Lower leg skin (tissue), 4 donors: ENCODE measurements around the gene OST4. TPM values are rescaled to one million over a fixed set of nuclear protein-coding genes. Genes with fewer than 3 reads are reported as not detected.
A peak's percentile ranks its signal among the peaks of the same experiment; 100 is the strongest.
"Not testable (repeated sequence)": the region's sequence is repeated elsewhere in the genome, so short reads cannot be mapped to it uniquely, and the experiment has no call there.

Experiments
- DNase-seq, 2 donors: peaks; one replicate each; pipeline ENCODE4 v3.0.0-alpha.2; 2019; ENCODE audit warnings: low spot score in 2 of 2
- H3K4me3 ChIP-seq: fragments of 200-600 bp; sonication (generic); 2 replicates; pipeline ENCODE4 v1.5.1; 2017; ENCODE audit warnings: mild to moderate bottlenecking, low read depth; ENCODE audit not compliant: poor library complexity, severe bottlenecking
- POLR2A ChIP-seq, 2 donors: fragments of 450-650 bp; IDR thresholded peaks; one replicate each; pipeline ENCODE4 v1.6.1; 2016 to 2017; ENCODE audit warnings: antibody characterized with exemption in 2 of 2, mild to moderate bottlenecking in 1 of 2, moderate library complexity in 1 of 2
- WGBS, 2 donors: methylation state at CpG; one replicate each; pipeline ENCODE4 v1.1.5; 2018; 5-methylcytosine and 5-hydroxymethylcytosine counted together
- intact Hi-C: fragments of 100-400 bp; cut with DNase I; formaldehyde crosslinking; loops from one replicate; pipeline ENCODE4 v1.15.0; 2023; ENCODE audit warnings: low total_unique reads
- total RNA-seq, 4 donors: library from RNA; depleted of rRNA; stranded (reverse); fragments of >200 nt; gene quantifications; one replicate each; pipeline ENCODE4 v1.1.0, GENCODE V29; 2016
- TF ChIP-seq, protein P1 (sequence below), 3 donors: fragments of 450-650 bp; IDR thresholded peaks; one replicate each; pipeline ENCODE4 v1.5.1; 2016; ENCODE audit warnings: antibody characterized with exemption in 3 of 3, mild to moderate bottlenecking in 3 of 3, moderate library complexity in 2 of 3

OST4 gene
- 100 to 1,000 TPM; 144 to 236 (median 195) TPM for total RNA-seq

DNA sequence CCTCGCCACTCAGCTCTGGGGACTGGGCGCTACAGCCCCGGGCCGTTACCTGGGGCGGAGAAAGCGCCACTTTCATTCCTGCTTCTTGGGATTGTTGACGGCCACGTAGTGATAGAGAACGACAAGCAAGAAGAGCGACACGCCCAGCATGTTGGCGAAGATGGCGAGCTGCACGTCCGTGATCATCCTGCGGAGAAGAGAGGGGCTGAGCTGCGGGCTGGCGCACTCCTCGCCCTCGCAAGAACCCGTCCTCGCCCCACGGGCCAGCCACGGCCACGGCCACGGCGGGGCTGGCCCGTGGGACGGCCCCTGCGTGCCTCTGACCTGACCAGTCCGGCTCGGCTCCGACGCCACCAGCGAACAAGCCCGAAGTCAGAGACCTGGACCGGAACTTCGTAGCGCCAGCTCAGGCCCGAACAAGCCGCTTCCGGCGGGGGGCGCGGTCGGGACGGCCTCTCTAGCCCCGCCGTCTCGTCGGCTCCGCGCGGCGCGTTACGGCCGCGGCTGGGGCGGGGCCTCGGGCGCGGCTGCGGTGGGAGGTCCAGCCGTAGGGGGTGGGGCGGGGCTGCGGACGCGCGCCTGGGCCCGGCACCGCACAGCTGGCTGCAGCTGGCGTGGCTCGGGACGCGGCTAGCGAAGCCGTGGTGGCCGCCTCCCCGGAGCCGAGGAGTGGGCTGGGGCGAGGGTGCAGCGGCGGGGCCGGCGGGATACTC lies at the start of gene OST4:
Gene OST4, minus strand, starts transcription at position 378 of the 713 bp plus-strand sequence.
- intact Hi-C loops = no loop called here
- peak within 1 kb of the TSS; percentile 78 for H3K4me3 ChIP-seq
- TF ChIP-seq, protein P1, sequence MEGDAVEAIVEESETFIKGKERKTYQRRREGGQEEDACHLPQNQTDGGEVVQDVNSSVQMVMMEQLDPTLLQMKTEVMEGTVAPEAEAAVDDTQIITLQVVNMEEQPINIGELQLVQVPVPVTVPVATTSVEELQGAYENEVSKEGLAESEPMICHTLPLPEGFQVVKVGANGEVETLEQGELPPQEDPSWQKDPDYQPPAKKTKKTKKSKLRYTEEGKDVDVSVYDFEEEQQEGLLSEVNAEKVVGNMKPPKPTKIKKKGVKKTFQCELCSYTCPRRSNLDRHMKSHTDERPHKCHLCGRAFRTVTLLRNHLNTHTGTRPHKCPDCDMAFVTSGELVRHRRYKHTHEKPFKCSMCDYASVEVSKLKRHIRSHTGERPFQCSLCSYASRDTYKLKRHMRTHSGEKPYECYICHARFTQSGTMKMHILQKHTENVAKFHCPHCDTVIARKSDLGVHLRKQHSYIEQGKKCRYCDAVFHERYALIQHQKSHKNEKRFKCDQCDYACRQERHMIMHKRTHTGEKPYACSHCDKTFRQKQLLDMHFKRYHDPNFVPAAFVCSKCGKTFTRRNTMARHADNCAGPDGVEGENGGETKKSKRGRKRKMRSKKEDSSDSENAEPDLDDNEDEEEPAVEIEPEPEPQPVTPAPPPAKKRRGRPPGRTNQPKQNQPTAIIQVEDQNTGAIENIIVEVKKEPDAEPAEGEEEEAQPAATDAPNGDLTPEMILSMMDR (IDR thresholded peaks at IDR 0.05) = no peak
- TF ChIP-seq POLR2A (IDR thresholded peaks at IDR 0.05) = peak in 1 of 2 donors; percentile 20
- 0 to 1% methylated on average over 57 to 67 of the region's 86 CpGs for WGBS, 2 donors
- DNase-seq = peak; percentile 90 to 98

DNA sequence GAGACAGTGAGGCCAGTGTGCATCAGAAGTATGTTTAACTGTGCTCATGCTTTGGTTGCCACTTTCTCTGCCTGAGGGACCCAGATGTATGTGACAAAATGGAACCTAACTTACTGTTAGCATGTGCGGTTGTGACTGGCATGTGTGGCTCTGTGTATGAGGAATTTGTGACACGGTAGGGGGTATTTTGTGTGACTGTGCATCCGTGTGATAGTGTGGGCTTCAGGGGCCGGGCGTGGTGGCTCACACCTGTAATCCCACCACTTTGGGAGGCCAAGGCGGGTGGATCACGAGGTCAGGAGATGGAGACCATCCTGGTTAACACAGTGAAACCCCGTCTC lies 47.8 kb upstream of the OST4 start:
- 75 to 82% methylated on average over 8 of the region's 8 CpGs for WGBS, 2 donors
- H3K4me3 ChIP-seq, intact Hi-C loops, DNase-seq: not testable (repeated sequence)

DNA sequence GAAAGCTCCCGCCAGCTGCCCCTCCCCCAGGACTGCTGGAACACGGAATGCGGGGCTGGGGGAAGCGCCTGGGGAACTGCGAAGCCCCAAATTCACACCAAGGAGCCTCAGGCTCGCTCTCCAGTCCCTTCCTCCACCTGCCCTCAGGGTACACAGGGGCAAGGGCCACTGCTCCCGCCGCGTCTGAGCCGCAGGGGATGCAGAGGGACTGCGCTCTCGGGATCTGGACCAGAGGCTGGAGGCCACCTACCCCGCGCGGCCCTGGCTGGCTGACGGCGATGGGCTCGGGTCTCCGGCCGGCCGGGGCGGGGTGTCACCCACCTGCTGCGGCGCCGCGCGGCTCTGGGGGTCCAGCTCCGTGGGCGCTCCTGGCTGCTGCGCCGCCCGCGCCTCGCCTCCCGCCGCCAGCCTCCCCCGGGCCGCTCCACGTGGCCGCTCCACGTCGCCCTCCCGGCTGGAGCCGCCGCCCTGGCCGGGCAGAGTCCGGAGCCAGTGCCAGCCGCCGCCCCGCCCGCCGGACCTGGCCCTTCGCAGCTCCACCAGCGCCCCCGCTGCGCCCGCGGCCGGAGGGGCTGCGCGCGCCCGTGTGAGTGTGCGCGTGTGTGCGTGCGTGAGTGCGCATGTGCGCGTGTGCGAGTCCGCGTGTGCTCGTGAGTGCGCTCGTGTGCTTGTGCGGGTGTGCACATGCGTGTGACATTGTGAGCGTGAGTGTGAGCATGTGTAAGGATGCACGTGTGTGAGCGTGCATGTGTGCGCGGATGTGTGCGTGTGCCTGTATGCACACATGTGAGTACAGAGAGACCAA lies 47.3 kb upstream of the OST4 start, which contains the start of gene CGREF1:
Gene CGREF1, minus strand, starts transcription at position 604 of the 805 bp plus-strand sequence. CDS start 14,762 bp downstream, outside the sequence.
- peak within 1 kb of the TSS; percentile 16 for H3K4me3 ChIP-seq
- intact Hi-C loops = no loop called here
- DNase-seq = no peak

DNA sequence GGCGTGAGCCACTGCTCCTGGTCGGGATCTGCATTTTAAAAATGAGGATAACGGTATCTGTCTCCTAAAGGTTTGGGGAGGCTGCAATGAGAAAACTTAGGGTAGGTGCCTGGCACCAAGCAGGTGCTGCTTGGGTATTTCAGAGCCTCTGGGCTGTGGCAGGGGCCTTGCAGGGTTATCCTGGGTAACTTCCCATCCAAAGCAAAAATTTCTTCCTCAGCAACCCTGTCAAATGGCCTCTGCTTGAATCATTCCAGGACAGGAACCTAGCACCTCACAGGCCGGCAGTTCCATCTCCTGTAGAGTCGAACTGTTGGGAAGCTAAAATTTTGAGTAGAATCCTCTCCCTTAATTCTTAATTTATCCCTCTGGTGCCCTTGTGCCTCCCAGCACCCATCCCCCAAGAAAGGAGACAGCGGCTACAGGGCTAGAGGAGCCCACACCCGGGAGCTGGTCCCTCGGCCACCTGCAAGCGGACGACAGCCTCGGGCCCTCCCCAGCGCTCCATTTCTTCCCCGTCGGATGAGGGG lies 46.6 kb upstream of the OST4 start:
- intact Hi-C loops = no loop called here
- H3K4me3 ChIP-seq = peak overlapping the region; percentile 16
- WGBS, 2 donors = 31% methylated on average over 9 to 14 of the region's 14 CpGs
- TF ChIP-seq POLR2A (IDR thresholded peaks at IDR 0.05) = no peak
- TF ChIP-seq, protein P1 (IDR thresholded peaks at IDR 0.05) = no peak
- DNase-seq = no peak

More for the DNA sequence above, 47.3 kb upstream of the OST4 start, which contains the start of gene CGREF1:
- whole genome bisulfite sequencing, 2 donors = 2 to 4% methylated on average over 42 to 49 of the region's 84 CpGs
- no peak for TF ChIP-seq POLR2A (IDR thresholded peaks at IDR 0.05)
- TF ChIP-seq, protein P1 (IDR thresholded peaks at IDR 0.05) = no peak

DNA sequence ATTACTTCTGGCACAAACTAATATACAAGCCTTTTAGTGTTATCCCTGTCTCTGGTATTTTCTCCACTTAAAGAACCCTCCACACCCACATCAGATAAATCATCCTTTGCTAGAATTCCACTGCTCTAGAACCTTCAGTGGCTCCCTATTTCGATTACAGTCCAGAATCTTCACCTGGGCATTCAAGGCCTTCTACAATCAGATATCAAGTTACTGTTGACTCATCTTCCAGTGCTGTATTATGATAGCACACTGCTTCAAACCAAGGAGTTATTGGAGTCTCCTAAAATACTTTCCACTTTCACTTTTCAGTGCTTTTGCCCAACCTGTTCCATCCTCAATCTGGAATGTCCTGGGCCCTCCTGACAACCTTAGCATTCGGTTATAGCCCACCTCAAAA lies 44.1 kb upstream of the OST4 start:
- intact Hi-C loops = no loop called here
- TF ChIP-seq POLR2A (IDR thresholded peaks at IDR 0.05) = no peak
- TF ChIP-seq, protein P1 (IDR thresholded peaks at IDR 0.05) = no peak
- WGBS, 2 donors = 74 to 86% methylated on average over 2 of the region's 2 CpGs
- DNase-seq = no peak
- H3K4me3 ChIP-seq = no peak overlapping the region

DNA sequence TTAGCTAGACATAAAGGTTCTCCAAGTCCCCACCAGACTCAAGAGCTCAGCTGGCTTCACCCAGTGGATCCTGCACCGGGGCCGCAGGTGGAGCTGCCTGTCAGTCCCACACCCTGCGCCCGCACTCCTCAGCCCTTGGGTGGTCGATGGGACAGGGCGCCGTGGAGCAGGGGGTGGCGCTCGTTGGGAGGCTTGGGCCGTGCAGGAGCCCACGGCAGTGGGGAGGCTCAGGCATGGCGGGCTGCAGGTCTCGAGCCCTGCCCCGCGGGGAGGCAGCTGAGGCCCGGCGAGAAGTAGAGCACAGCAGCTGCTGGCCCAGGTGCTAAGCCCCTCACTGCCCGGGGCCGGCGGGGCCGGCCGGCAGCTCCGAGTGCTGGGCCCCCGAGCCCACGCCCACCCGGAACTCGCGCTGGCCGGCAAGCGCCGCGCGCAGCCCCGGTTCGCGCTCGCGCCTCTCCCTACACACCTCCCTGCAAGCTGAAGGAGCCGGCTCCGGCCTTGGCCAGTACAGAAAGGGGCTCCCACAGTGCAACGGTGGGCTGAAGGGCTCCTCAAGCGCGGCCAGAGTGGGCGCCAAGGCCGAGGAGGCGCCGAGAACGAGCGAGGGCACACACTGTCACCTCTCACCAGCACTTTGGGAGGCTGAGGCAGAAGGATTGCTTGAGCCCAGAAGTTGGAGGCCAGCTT lies 40.1 kb upstream of the OST4 start:
- H3K4me3 ChIP-seq, DNase-seq, intact Hi-C loops: not testable (repeated sequence)
- WGBS, 2 donors = 95% methylated on average over 47 to 49 of the region's 49 CpGs

DNA sequence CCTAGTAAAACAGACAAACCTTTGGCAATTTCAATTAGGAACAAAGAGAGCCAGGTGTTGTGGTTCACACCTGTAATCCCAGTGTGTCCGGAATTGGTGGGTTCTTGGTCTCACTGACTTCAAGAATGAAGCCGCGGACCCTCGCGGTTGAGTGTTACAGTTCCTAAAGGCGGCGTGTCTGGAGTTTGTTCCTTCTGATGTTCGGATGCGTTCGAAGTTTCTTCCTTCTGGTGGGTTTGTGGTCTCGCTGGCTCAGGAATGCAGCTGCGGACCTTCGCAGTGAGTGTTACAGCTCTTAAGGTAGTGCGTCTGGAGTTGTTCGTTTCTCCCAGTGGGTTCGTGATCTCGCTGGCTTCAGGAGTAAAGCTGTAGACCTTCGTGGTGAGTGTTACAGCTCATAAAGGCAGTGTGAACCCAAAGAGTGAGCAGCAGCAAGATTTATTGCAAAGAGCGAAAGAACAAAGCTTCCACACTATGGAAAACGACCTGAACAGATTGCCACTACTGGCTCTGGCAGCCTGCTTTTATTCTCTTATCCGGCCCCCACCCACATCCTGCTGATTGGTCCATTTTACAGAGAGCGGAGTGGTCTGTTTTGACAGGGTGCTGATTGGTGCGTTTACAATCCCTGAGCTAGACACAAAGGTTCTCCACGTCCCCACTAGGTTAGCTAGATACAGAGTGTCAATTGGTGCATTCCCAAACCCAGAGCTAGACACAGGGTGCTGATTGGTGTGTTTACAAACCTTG lies 39.3 kb upstream of the OST4 start:
- WGBS, 2 donors = 85 to 86% methylated on average over 24 of the region's 24 CpGs
- intact Hi-C loops, DNase-seq, H3K4me3 ChIP-seq: not testable (repeated sequence)
